Activated T-cell treated with anti-CD3 and anti-CD28 coated beads, Interleukin-2, amount 50 U/mL, for 72 hours (primary cell): ENCODE results near the gene PLEKHG1. TPM values are rescaled to one million over a fixed set of nuclear protein-coding genes. Genes with fewer than 3 reads are reported as not detected.

ENCODE experiments used
- ATAC-seq, 2 donors: fragments of 150-1000 bp; cut with Tn5 transposase; replicated peaks in 1 of 2; 2 replicates each; pipeline ENCODE4 v1.10.0; 2021; ENCODE audit warnings: moderate library complexity in 2 of 2, mild to moderate bottlenecking in 1 of 2
- DNase-seq, 2 donors: peaks; one replicate each; pipeline ENCODE4 v3.0.0; 2021 to 2022; ENCODE audit warnings: mixed read lengths in 1 of 2
- H3K27ac Mint-ChIP-seq: one replicate; pipeline ENCODE4 v1.8.0; 2022; ENCODE audit warnings: mild to moderate bottlenecking, moderate library complexity, mixed read lengths
- H3K27me3 Mint-ChIP-seq: one replicate; pipeline ENCODE4 v1.8.0; 2022; ENCODE audit warnings: low read depth, mixed read lengths
- H3K36me3 Mint-ChIP-seq, 2 donors: one replicate each; pipeline ENCODE4 v1.8.0; 2022; ENCODE audit warnings: mixed read lengths in 2 of 2, mild to moderate bottlenecking in 1 of 2; ENCODE audit not compliant: insufficient read depth in 2 of 2
- H3K4me1 Mint-ChIP-seq: one replicate; pipeline ENCODE4 v1.8.0; 2022; ENCODE audit warnings: low read depth, mixed read lengths
- H3K4me3 Mint-ChIP-seq, 2 donors: one replicate each; pipeline ENCODE4 v1.8.0; 2022; ENCODE audit warnings: mild to moderate bottlenecking in 2 of 2, mixed read lengths in 2 of 2, moderate library complexity in 2 of 2
- H3K9me3 Mint-ChIP-seq, 2 donors: one replicate each; pipeline ENCODE4 v1.8.0; 2022; ENCODE audit warnings: mixed read lengths in 2 of 2
- total RNA-seq, 2 donors: library from RNA; stranded (reverse); gene quantifications; one replicate each; pipeline ENCODE4 v1.2.3, GENCODE V29; 2022

Gene PLEKHG1
- total RNA-seq, 2 donors from 2014 or later: 25.0 to 27.1 TPM

- no peak overlapping the region for H3K4me3 Mint-ChIP-seq
- no peaks in the 10 kb centered on the region for H3K9me3 Mint-ChIP-seq
- H3K36me3 Mint-ChIP-seq: peaks cover 2% of the 10 kb centered on the region in 2 donors
- DNase-seq: no peak
- no peak overlapping the region for H3K27ac Mint-ChIP-seq
- peaks cover 12% of the 10 kb centered on the region for H3K27me3 Mint-ChIP-seq
- peaks cover 43% of the 10 kb centered on the region for H3K4me1 Mint-ChIP-seq
- no peak for ATAC-seq
These were observed 40.2 kb downstream of the PLEKHG1 start for GRCh38 chr6:150639823-150640331.

- peaks cover 2% of the 10 kb centered on the region in 2 donors for H3K36me3 Mint-ChIP-seq
- ATAC-seq: no peak
- no peak for DNase-seq
- peaks cover 43% of the 10 kb centered on the region for H3K4me1 Mint-ChIP-seq
- no peak overlapping the region for H3K27ac Mint-ChIP-seq
- H3K4me3 Mint-ChIP-seq: peak overlapping the region in 1 of 2 donors; percentile 21
- peaks cover 12% of the 10 kb centered on the region for H3K27me3 Mint-ChIP-seq
- no peaks in the 10 kb centered on the region for H3K9me3 Mint-ChIP-seq
These were observed 41.0 kb downstream of the PLEKHG1 start for GRCh38 chr6:150640556-150641209.

GRCh38 chr6:150641398-150642139, 41.9 kb downstream of the PLEKHG1 start:
- ATAC-seq (no peak), DNase-seq (no peak)
- Mint-ChIP-seq H3K36me3 (peaks cover 2% of the 10 kb centered on the region in 2 donors), H3K27me3 (peaks cover 19% of the 10 kb centered on the region), H3K9me3 (no peaks in the 10 kb centered on the region), H3K4me3 (peak overlapping the region; percentile 16 to 70), H3K4me1 (peaks cover 35% of the 10 kb centered on the region), H3K27ac (no peak overlapping the region)

GRCh38 chr6:150646228-150646627, 46.5 kb downstream of the PLEKHG1 start:
- H3K36me3 Mint-ChIP-seq: no peaks in the 10 kb centered on the region
- no peak overlapping the region for H3K4me3 Mint-ChIP-seq
- H3K9me3 Mint-ChIP-seq: no peaks in the 10 kb centered on the region
- ATAC-seq: no peak
- DNase-seq: no peak
- H3K27me3 Mint-ChIP-seq: peaks cover 7% of the 10 kb centered on the region
- H3K27ac Mint-ChIP-seq: no peak overlapping the region
- H3K4me1 Mint-ChIP-seq: peaks cover 13% of the 10 kb centered on the region

GRCh38 chr6:150647051-150647450, 47.4 kb downstream of the PLEKHG1 start:
- no peak for DNase-seq
- Mint-ChIP-seq H3K36me3 (no peaks in the 10 kb centered on the region), H3K4me1 (peaks cover 13% of the 10 kb centered on the region), H3K27ac (no peak overlapping the region), H3K27me3 (peaks cover 7% of the 10 kb centered on the region), H3K9me3 (no peaks in the 10 kb centered on the region), H3K4me3 (no peak overlapping the region)
- ATAC-seq: no peak

Other genes with a start within 250 kb of the PLEKHG1 start
- not detected for gene IYD, start 230.9 kb upstream of the PLEKHG1 start, total RNA-seq